ENCODE data around the gene PDCD11.

GRCh38 chr10:103429647-103430046 is 33.2 kb downstream of the PDCD11 start:
- TF ChIP-seq GATA3 (IDR thresholded peaks at IDR 0.05; ENCODE audit: low read depth, low read length) (no peak), GATA2 (IDR thresholded peaks at IDR 0.05; ENCODE audit: low read depth, low read length) (no peak)

All from SH-SY5Y (cell line).